Endothelial cell of umbilical vein (primary cell): ENCODE results near the gene NUP160. TPM values are rescaled to one million over a fixed set of nuclear protein-coding genes. Genes with fewer than 3 reads are reported as not detected.

ENCODE experiments used
- BruUV-seq: library from RNA; stranded (reverse); fragments of 400-500 nt; replicated peaks from 2 replicates; lab custom pipeline; 2021; lab: Mats Ljungman, UMichigan
- CTCF ChIA-PET: fragments of 300-600, 350-600 bp; sonication (Branson Sonifier 250); formaldehyde crosslinking; loops from one replicate; lab custom pipeline; 2021; ENCODE audit warnings: antibody characterized with exemption, inconsistent platforms; lab: Charles Lee
- POLR2A ChIA-PET: fragments of 300-600, 350-600 bp; sonication (Branson Sonifier 250); formaldehyde crosslinking; loops from one replicate; lab custom pipeline; 2021; ENCODE audit warnings: antibody characterized with exemption, inconsistent platforms; lab: Charles Lee
- DNase-seq: peaks from one replicate; pipeline ENCODE4 v3.0.0-alpha.2; 2011; ENCODE audit warnings: low read depth, low spot score
- FAIRE-seq: peaks from 2 replicates; lab custom pipeline; 2011; peaks lifted over from hg19 to GRCh38; lab: Jason Lieb, UNC
- H2AFZ ChIP-seq: 2 replicates; pipeline ENCODE4 v1.6.0; 2012; ENCODE audit warnings: low read depth, low read length, control low read depth, inconsistent platforms
- H3K27ac ChIP-seq: 2 replicates; pipeline ENCODE4 v1.5.1; 2011; ENCODE audit warnings: low read depth, mild to moderate bottlenecking, control low read depth, low read length, moderate library complexity; ENCODE audit not compliant: insufficient read depth
- H3K27me3 ChIP-seq, 2 experiments: 2 replicates each; pipeline versions ENCODE4 v1.6.0 to v1.6.1; 2011; ENCODE audit warnings: low read length in 2 of 2, mixed read lengths in 1 of 2; ENCODE audit not compliant: control insufficient read depth in 2 of 2, insufficient read depth in 2 of 2
- H3K36me3 ChIP-seq, 2 experiments: 2 replicates in 1 of 2; 3 replicates in 1 of 2; pipeline ENCODE4 v1.5.1; 2011; ENCODE audit warnings: low read length in 2 of 2, mild to moderate bottlenecking in 1 of 2, moderate library complexity in 1 of 2; ENCODE audit not compliant: control insufficient read depth in 2 of 2, insufficient read depth in 2 of 2; ENCODE audit errors: extremely low read depth in 1 of 2
- H3K4me1 ChIP-seq: 3 replicates; pipeline ENCODE4 v1.5.1; 2011; ENCODE audit warnings: mild to moderate bottlenecking, low read length; ENCODE audit not compliant: control insufficient read depth, insufficient read depth; ENCODE audit errors: extremely low read depth
- H3K4me2 ChIP-seq: 2 replicates; pipeline ENCODE4 v1.6.1; 2011; ENCODE audit warnings: low read length, control low read depth, mixed read lengths; ENCODE audit not compliant: insufficient read depth
- H3K4me3 ChIP-seq, 3 experiments: fragments of 200-600 bp in 1 of 3; sonication (generic), shearing (Covaris generic) in 1 of 3; replicated peaks in 1 of 3; 2 replicates each; pipeline ENCODE4 v1.5.1; 2011 to 2016; ENCODE audit warnings: control low read depth in 3 of 3, low read length in 3 of 3, mild to moderate bottlenecking in 2 of 3, inconsistent platforms in 1 of 3, low read depth in 1 of 3, moderate library complexity in 1 of 3; ENCODE audit not compliant: insufficient read depth in 1 of 3
- H3K79me2 ChIP-seq: 2 replicates; pipeline ENCODE4 v1.6.0; 2012; ENCODE audit warnings: low read length, inconsistent platforms; ENCODE audit not compliant: control insufficient read depth, insufficient read depth
- H3K9ac ChIP-seq: replicated peaks from 2 replicates; pipeline ENCODE3; 2011; ENCODE audit warnings: low read length, control low read depth; ENCODE audit not compliant: insufficient read depth; ENCODE audit errors: extremely low read depth
- H3K9me1 ChIP-seq: replicated peaks from 3 replicates; pipeline ENCODE4 v1.6.0; 2011; ENCODE audit warnings: mild to moderate bottlenecking, low read length; ENCODE audit not compliant: control insufficient read depth, insufficient read depth; ENCODE audit errors: extremely low read depth
- H3K9me3 ChIP-seq: replicated peaks from 2 replicates; pipeline ENCODE4 v1.5.1; 2012; ENCODE audit warnings: low read length, inconsistent platforms; ENCODE audit not compliant: control insufficient read depth, insufficient read depth
- H4K20me1 ChIP-seq: replicated peaks from 2 replicates; pipeline ENCODE3; 2011; ENCODE audit warnings: mild to moderate bottlenecking, low read length; ENCODE audit not compliant: control insufficient read depth, insufficient read depth; ENCODE audit errors: extremely low read depth
- EZH2 ChIP-seq: IDR thresholded peaks from 2 replicates; pipeline ENCODE4 v1.6.1; 2012; ENCODE audit warnings: borderline replicate concordance, low read depth, mild to moderate bottlenecking, moderate library complexity, low read length, inconsistent platforms; ENCODE audit not compliant: severe bottlenecking
- FOS ChIP-seq: IDR thresholded peaks from 2 replicates; pipeline ENCODE4 v1.6.1; 2011; ENCODE audit warnings: mild to moderate bottlenecking, low read length, moderate library complexity, borderline replicate concordance; ENCODE audit not compliant: insufficient read depth
- GATA2 ChIP-seq: IDR thresholded peaks from 2 replicates; pipeline ENCODE4 v1.7.0; 2011; ENCODE audit warnings: low read depth, mild to moderate bottlenecking, moderate library complexity, mixed read lengths, low read length; ENCODE audit not compliant: insufficient read length, insufficient read depth
- JUN ChIP-seq: IDR thresholded peaks from 2 replicates; pipeline ENCODE4 v1.6.1; 2011; ENCODE audit warnings: borderline replicate concordance, low read depth; ENCODE audit not compliant: insufficient read length, insufficient read depth
- MAX ChIP-seq: IDR thresholded peaks from 2 replicates; pipeline ENCODE4 v1.6.1; 2011; ENCODE audit not compliant: insufficient read depth, insufficient read length
- MYC ChIP-seq: IDR thresholded peaks from one replicate; pipeline ENCODE4 v1.6.1; 2011; ENCODE audit warnings: mild to moderate bottlenecking, low read depth, low read length
- POLR2A ChIP-seq: IDR thresholded peaks from 2 replicates; pipeline ENCODE4 v1.6.1; 2012; ENCODE audit warnings: low read depth, mild to moderate bottlenecking, control low read depth, low read length
- POLR2AphosphoS5 ChIP-seq: IDR thresholded peaks from 2 replicates; pipeline ENCODE4 v1.6.1; 2012; ENCODE audit warnings: low read depth, mild to moderate bottlenecking, control low read depth, low read length, moderate library complexity; ENCODE audit not compliant: insufficient read depth
- dilution Hi-C: fragments of 300-500 bp; cut with MboI; formaldehyde crosslinking; loops from one replicate; pipeline ENCODE4 v1.15.0; 2019; ENCODE audit warnings: low sequenced_read_pairs; ENCODE audit not compliant: extremely low pct_ligation_motif_present
- intact Hi-C: fragments of 100-400 bp; cut with micrococcal nuclease; formaldehyde crosslinking; loops from one replicate; pipeline ENCODE4 v1.10.0; 2022
- polyA plus RNA-seq, 4 experiments: library from polyadenylated mRNA; depleted of rRNA in 3 of 4; stranded (reverse) in 3 of 4; unstranded in 1 of 4; fragments of >200 nt; gene quantifications; 2 replicates each; pipeline versions ENCODE4 v1.2.1 to v1.2.3, GENCODE V29; 2011 to 2012; ENCODE audit warnings: missing spikeins in 1 of 4
- total RNA-seq: library from RNA; stranded (reverse); gene quantifications from 2 replicates; pipeline ENCODE4 v1.2.3, GENCODE V29; 2021
- TF ChIP-seq, protein P1 (sequence below), 2 donors: IDR thresholded peaks; 1 replicate in 1 of 2; 2 replicates in 1 of 2; pipeline ENCODE4 v1.5.1; 2011; ENCODE audit warnings: low read length in 2 of 2, mild to moderate bottlenecking in 2 of 2, moderate library complexity in 2 of 2, control low read depth in 1 of 2, inconsistent platforms in 1 of 2, low read depth in 1 of 2; ENCODE audit not compliant: insufficient read depth in 1 of 2; ENCODE audit errors: extremely low read depth in 1 of 2

NUP160 gene
- total and polyA plus RNA-seq, 2 donors (not counting 3 experiments of a cell fraction or from before 2014, with no cell fraction given): 15.4 to 39.6 TPM

- H3K9me3 ChIP-seq: no peaks in the 10 kb centered on the region
- peaks cover 52% of the 10 kb centered on the region for H3K79me2 ChIP-seq
- peak overlapping the region; percentile 23 for H2AFZ ChIP-seq
- peaks cover 10 to 11% of the 10 kb centered on the region in 2 experiments for H3K36me3 ChIP-seq
- dilution Hi-C loops: no loop called here
- no peaks in the 10 kb centered on the region for H3K9me1 ChIP-seq
- ChIA-PET CTCF (no interaction called here), POLR2A (interaction anchor here (0.5 kb wide), 1 partner anchor 11 kb away, joined by 3 read pairs; no protein-coding TSS in a partner anchor)
- no peak for TF ChIP-seq MAX
- TF ChIP-seq, protein P1, sequence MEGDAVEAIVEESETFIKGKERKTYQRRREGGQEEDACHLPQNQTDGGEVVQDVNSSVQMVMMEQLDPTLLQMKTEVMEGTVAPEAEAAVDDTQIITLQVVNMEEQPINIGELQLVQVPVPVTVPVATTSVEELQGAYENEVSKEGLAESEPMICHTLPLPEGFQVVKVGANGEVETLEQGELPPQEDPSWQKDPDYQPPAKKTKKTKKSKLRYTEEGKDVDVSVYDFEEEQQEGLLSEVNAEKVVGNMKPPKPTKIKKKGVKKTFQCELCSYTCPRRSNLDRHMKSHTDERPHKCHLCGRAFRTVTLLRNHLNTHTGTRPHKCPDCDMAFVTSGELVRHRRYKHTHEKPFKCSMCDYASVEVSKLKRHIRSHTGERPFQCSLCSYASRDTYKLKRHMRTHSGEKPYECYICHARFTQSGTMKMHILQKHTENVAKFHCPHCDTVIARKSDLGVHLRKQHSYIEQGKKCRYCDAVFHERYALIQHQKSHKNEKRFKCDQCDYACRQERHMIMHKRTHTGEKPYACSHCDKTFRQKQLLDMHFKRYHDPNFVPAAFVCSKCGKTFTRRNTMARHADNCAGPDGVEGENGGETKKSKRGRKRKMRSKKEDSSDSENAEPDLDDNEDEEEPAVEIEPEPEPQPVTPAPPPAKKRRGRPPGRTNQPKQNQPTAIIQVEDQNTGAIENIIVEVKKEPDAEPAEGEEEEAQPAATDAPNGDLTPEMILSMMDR (IDR thresholded peaks at IDR 0.05; ENCODE audit: extremely low read depth in 1 of 2, insufficient read depth in 1 of 2, low read depth in 1 of 2, low read length in 2 of 2): no peak
- TF ChIP-seq FOS: no peak
- TF ChIP-seq MYC: no peak
- TF ChIP-seq JUN: no peak
- no peak for TF ChIP-seq POLR2A
- TF ChIP-seq GATA2: no peak
- TF ChIP-seq EZH2: no peak
- no peak for TF ChIP-seq POLR2AphosphoS5
- no peaks in the 10 kb centered on the region for H3K27me3 ChIP-seq
- peak overlapping the region; percentile 71 for H3K4me2 ChIP-seq
- FAIRE-seq (peak; percentile 55), DNase-seq (peak; percentile 73)
- TSS peak; percentile 15 for BruUV-seq
- H3K4me1 ChIP-seq: peaks cover 14% of the 10 kb centered on the region
- H3K27ac ChIP-seq: peak overlapping the region; percentile 81
- H3K4me3 ChIP-seq: peak overlapping the region; percentile 61 to 97 (median 62)
- H4K20me1 ChIP-seq: peaks cover 4% of the 10 kb centered on the region
- intact Hi-C loops: loop anchor here (1.0 to 5.0 kb wide), 5 partner anchors 82 to 346 kb away; partner anchors contain the start of genes MTCH2, NUP160 and PTPRJ
- peak overlapping the region; percentile 89 for H3K9ac ChIP-seq
Observed at GRCh38 chr11:47766509-47767227, 81.5 kb downstream of the NUP160 start.
